Measurements from ENCODE around the gene ATP5PB.

ATP5PB gene

GRCh38 chr1:111448918-111449702 is at the start of gene ATP5PB, which contains the start of gene WDR77:
Gene ATP5PB (plus strand): TSS chr1:111449464. CDS start chr1:111449542, 78 bp downstream.
Gene WDR77 (minus strand): TSS chr1:111449256. CDS start chr1:111449169, 87 bp downstream.
- peak; percentile 64 to 83 (median 79) for DNase-seq (ENCODE audit: low read depth in 3 of 3)

- DNase-seq (ENCODE audit: low read depth in 3 of 3), result peak in 1 of 3 experiments; percentile 17
Measured at GRCh38 chr1:111399792-111400610, 49.3 kb upstream of the ATP5PB start.

- no peak for DNase-seq (ENCODE audit: low read depth in 3 of 3)
Measured at GRCh38 chr1:111402083-111402482, 47.2 kb upstream of the ATP5PB start.

GRCh38 chr1:111404588-111404987 is 44.7 kb upstream of the ATP5PB start:
- DNase-seq (ENCODE audit: low read depth in 3 of 3), result no peak

GRCh38 chr1:111406321-111406768 is 42.9 kb upstream of the ATP5PB start:
- peak in 2 of 3 experiments; percentile 19 to 28 for DNase-seq (ENCODE audit: low read depth in 3 of 3)

GRCh38 chr1:111407301-111407700 is 42.0 kb upstream of the ATP5PB start:
- no peak for DNase-seq (ENCODE audit: low read depth in 3 of 3)

GRCh38 chr1:111412839-111413238 is 36.4 kb upstream of the ATP5PB start:
- no peak for DNase-seq (ENCODE audit: low read depth in 3 of 3)

- no peak for DNase-seq (ENCODE audit: low read depth in 3 of 3)
Measured at GRCh38 chr1:111414756-111415155, 34.5 kb upstream of the ATP5PB start.

- DNase-seq (ENCODE audit: low read depth in 3 of 3), result no peak
Measured at GRCh38 chr1:111415461-111415860, 33.8 kb upstream of the ATP5PB start.

- no peak for DNase-seq (ENCODE audit: low read depth in 3 of 3)
Measured at GRCh38 chr1:111417755-111418154, 31.5 kb upstream of the ATP5PB start.

GRCh38 chr1:111419037-111419436 is 30.2 kb upstream of the ATP5PB start:
- no peak for DNase-seq (ENCODE audit: low read depth in 3 of 3)

- DNase-seq (ENCODE audit: low read depth in 3 of 3), result no peak
Measured at GRCh38 chr1:111420377-111420776, 28.9 kb upstream of the ATP5PB start.

GRCh38 chr1:111422546-111423391 is 26.5 kb upstream of the ATP5PB start:
- DNase-seq (ENCODE audit: low read depth in 3 of 3), result no peak

- no peak for DNase-seq (ENCODE audit: low read depth in 3 of 3)
Measured at GRCh38 chr1:111424281-111424680, 25.0 kb upstream of the ATP5PB start.

GRCh38 chr1:111436726-111437125 is 12.5 kb upstream of the ATP5PB start:
- DNase-seq (ENCODE audit: low read depth in 3 of 3), result no peak

GRCh38 chr1:111439461-111440351 is 9.6 kb upstream of the ATP5PB start:
- no peak for DNase-seq (ENCODE audit: low read depth in 3 of 3)

GRCh38 chr1:111441573-111442192 is 7.6 kb upstream of the ATP5PB start:
- DNase-seq (ENCODE audit: low read depth in 3 of 3), result peak; percentile 18 to 45 (median 40)

GRCh38 chr1:111442457-111442856 is 6.8 kb upstream of the ATP5PB start:
- DNase-seq (ENCODE audit: low read depth in 3 of 3), result no peak

- DNase-seq (ENCODE audit: low read depth in 3 of 3), result no peak
Measured at GRCh38 chr1:111444031-111444430, 5.2 kb upstream of the ATP5PB start.

GRCh38 chr1:111446546-111446945 is 2.7 kb upstream of the ATP5PB start:
- no peak for DNase-seq (ENCODE audit: low read depth in 3 of 3)

Measured in stimulated activated CD4-positive, alpha-beta T cell treated with anti-CD3 and anti-CD28 coated beads, TNF-alpha, amount 100 ng/mL, for 4 hours (primary cell).